GM18858 (cell line): ENCODE results near the gene SLC24A4.

Experiments used
- ATAC-seq: cut with Tn5 transposase; IDR thresholded peaks from one replicate; pipeline ENCODE4 v1.9.1; 2021; ENCODE audit not compliant: unreplicated experiment

The SLC24A4 gene

GRCh38 chr14:92323011-92323915, at the start of gene SLC24A4:
Gene SLC24A4, plus strand, starts transcription at chr14:92323165. Its CDS starts 666 bp downstream, at chr14:92323831.
- no peak for ATAC-seq

GRCh38 chr14:92273166-92273565, 49.8 kb upstream of the SLC24A4 start:
- no peak for ATAC-seq

DNA sequence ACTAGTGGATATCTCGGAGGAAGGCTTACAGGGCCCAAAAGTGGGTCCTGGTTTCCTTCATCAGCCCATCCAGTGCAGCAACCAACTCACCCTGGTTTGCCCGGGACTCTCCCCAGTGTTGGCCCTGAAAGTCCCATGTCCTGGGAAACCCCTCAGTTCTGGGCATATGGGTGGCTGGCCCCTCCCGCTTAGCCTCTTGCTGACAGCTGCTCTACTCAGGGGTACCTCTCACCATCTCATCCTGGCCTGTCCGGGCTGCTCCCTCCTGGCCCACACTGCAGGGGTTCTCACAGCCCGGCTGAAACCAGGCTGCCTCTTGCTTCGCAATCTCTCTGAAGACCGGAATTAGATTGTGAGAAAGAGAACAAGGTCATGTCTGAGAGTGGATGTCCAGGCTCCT, 48.9 kb upstream of the SLC24A4 start:
- no peak for ATAC-seq

DNA sequence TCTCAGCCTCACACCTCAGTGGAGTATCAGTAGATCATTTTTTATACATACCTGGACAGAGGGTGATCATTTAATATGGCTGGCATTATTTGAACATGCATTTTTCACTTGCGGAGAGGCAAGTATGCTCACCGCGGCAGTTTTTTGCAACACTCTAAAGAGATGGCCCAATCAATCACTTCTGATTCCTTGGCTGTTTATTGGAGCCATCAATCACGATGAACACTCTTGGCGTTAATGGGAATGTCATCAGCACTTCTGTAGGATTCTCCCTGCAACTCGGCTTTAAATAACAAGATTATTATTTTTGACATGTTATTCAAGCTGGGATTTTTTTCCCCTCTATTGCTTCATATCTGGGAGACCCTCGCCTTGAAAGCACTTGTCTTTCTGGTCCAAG, 46.9 kb upstream of the SLC24A4 start:
- ATAC-seq = no peak

GRCh38 chr14:92277031-92277430, 45.9 kb upstream of the SLC24A4 start:
- ATAC-seq = no peak

- no peak for ATAC-seq
Observed at GRCh38 chr14:92280554-92281262, 42.3 kb upstream of the SLC24A4 start.

DNA sequence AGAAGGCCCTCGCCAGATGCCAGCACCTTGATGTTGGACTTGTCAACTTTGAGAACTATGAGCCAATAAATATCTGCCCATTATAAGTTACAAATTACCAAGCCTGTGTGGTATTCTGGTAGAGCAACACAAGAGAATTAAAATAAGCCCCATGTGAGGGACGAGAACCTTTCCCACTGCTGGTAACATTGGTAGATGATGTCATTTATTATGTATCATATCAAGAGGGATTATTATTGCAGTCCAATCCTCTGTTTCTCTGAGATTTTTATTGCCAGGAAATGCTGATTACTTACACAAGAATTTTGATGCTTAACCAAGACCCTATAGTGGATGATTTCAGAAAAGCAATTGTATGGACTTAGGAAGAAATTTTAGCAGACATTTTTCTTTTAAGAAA, 40.3 kb upstream of the SLC24A4 start:
- no peak for ATAC-seq

DNA sequence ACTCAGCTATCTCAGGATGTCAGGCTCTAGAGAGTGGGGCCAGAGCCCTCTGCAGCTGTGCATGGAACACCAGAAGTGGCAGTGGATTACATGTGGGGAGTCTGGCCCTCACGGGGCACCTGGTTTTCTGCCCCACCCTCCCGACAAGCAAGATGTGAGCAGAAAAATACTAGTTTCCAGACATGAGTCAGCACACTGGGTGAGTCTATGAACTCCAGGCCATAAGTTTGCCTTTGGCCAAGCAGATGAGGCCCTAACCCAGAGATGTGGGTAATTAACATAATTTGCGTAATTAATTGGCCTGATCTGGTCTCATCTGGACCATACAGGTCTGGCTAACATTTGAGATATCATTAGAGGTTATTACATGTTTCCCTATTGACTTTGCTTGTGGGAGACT, 37.7 kb upstream of the SLC24A4 start:
- ATAC-seq = no peak

- no peak for ATAC-seq
Observed at GRCh38 chr14:92287987-92288386, 35.0 kb upstream of the SLC24A4 start.

GRCh38 chr14:92288994-92289660, 33.8 kb upstream of the SLC24A4 start:
- ATAC-seq = no peak

DNA sequence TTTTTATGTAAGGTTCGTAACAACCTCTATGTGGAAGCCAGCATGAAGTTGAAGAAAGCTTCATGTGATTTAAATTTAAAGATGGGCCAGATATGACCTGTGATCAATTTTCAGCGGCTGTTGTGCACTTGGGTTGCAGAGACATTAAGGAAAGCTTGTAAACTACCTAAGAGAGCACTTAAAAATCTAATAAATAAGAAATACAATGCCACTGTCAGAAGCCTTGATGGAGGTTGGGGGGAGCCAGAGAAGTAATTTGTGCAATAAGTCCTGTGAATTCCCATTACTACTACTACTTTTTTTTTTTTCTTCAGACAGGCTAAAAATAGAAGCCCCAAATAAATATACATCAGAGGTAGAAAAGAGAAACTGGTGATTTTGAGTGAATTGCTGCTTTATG, 30.3 kb upstream of the SLC24A4 start:
- no peak for ATAC-seq

GRCh38 chr14:92294506-92294905, 28.5 kb upstream of the SLC24A4 start:
- no peak for ATAC-seq

- ATAC-seq = no peak
Observed at GRCh38 chr14:92297818-92298595, 25.0 kb upstream of the SLC24A4 start.

DNA sequence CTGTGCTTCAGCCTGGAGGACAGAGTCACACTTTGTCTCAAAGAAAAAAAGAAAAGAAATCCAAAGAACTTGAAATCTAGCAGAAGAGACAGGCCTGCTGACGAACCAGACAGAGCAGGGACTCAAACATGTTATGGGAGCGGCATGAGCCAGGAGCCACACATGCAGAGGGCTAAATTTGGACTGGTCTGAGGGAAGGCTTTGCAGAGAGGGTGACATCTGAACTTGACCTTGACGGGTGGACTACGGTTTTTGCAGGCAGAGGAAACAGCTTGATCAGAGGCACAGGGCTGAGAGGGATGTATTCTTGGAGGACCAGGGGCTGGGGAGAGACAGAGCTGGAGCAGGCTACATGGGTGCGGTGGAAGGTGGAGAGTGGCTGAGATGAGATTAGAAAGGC, 20.5 kb upstream of the SLC24A4 start:
- no peak for ATAC-seq

- ATAC-seq = no peak
Observed at GRCh38 chr14:92308716-92309115, 14.2 kb upstream of the SLC24A4 start.

- ATAC-seq = no peak
Observed at GRCh38 chr14:92309968-92310530, 12.9 kb upstream of the SLC24A4 start.

GRCh38 chr14:92310776-92311375, 12.1 kb upstream of the SLC24A4 start:
- ATAC-seq = no peak

GRCh38 chr14:92314182-92314581, 8.8 kb upstream of the SLC24A4 start:
- no peak for ATAC-seq

- no peak for ATAC-seq
Observed at GRCh38 chr14:92315050-92315805, 7.7 kb upstream of the SLC24A4 start.
